Limb (tissue), 2 donors: Measurements from ENCODE around the gene MAST3.
"Not testable (repeated sequence)": the region's sequence is repeated elsewhere in the genome, so short reads cannot be mapped to it uniquely, and the experiment has no call there.

Source experiments
- DNase-seq, 2 donors: peaks; one replicate each; pipeline ENCODE4 v3.0.0-alpha.2; 2016; ENCODE audit errors: extremely low spot score in 2 of 2

MAST3 gene

GRCh38 chr19:18157465-18158063, 60.0 kb downstream of the MAST3 start:
- DNase-seq = peak; percentile 78

DNA sequence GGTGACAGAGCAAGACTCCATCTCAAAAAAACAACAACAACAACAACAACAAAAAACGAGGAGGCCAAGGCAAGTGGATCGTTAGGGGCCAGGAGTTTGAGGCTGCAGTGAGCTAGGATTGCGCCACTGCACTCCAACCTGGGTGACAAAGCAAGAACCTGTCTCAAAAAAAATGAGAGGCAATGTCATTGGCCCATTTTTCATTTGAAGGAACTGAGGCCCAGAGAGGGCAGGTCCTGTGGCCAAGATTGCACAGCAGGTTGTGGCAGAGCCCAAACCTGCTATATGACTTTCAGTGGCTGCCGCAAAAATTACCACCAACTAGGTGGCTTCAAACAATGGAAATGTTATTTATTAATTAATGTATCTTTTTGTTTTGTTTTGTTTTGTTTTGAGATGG, 60.9 kb downstream of the MAST3 start:
- DNase-seq = no peak

DNA sequence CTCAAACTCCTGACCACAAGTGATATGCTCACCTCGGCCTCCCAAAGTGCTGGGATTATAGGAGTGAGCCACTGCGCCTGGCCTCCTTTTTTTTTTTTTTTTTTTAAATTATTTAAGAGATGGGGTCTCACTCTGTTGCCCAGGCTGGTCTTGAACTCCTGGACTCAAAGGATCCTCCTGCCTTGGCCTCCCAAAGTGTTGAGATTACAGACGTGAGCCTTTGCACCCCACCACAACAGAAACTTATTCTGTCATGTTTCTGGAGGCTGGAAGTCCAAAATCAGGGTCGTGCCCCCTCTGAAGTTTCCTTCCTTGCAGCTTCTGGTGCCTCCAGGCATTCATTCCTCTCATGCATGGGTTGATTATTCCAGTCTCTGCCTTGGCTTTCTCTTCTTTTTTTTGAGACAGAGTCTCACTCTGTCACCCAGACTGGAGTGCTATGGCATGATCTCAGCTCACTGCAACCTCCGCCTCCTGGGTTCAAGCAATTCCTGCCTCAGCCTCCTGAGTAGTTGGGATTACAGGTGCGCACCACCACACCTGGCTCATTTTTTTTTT, 61.6 kb downstream of the MAST3 start:
- DNase-seq = not testable (repeated sequence)

GRCh38 chr19:18159810-18160209, 62.2 kb downstream of the MAST3 start:
- DNase-seq = no peak

- DNase-seq = no peak
These were observed 63.0 kb downstream of the MAST3 start for GRCh38 chr19:18160493-18160970.

GRCh38 chr19:18160971-18161635, 63.5 kb downstream of the MAST3 start:
- DNase-seq = peak; percentile 48 to 86

DNA sequence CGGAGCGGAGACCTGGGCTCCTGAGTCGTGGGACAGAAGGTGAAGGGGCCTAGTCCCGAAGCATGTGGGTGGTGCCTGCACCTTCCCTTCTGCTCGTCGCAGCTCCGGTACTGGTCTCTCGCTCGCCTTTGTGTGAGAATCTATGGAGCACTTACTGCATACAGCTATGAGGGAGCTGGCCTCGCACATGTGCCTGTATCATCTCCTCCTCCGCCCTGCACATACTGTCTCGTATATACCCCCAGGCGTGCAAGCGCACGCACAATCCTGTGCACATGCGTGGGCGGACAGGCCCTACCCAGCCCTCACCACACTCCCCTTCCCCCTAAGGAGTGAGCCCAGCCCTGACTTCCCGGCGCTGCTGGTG, 64.0 kb downstream of the MAST3 start:
- no peak for DNase-seq

DNA sequence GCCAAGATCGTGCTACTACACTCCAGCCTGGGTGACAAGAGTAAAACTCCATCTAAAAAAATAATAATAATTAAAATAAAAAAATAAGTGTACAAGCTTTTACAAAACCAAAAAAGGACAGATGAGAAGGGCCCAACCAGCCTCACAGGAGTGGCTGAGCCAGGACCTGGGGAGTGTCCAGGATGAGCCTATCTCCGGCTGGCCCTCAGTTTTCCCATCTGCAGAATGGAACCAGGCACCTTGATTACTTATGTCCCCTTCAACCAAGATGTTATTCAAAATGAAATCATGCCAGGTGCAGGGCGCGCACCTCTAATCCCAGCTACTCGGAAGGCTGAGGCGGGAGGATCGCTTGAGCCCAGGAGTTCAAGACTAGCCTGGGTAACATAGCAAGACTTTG, 66.5 kb downstream of the MAST3 start:
- no peak for DNase-seq

GRCh38 chr19:18165794-18166544, 68.4 kb downstream of the MAST3 start:
- no peak for DNase-seq

- DNase-seq = no peak
These were observed 69.4 kb downstream of the MAST3 start for GRCh38 chr19:18167011-18167410.

- DNase-seq = no peak
These were observed 70.5 kb downstream of the MAST3 start for GRCh38 chr19:18167975-18168645.

GRCh38 chr19:18168673-18169381, 71.2 kb downstream of the MAST3 start:
- DNase-seq = no peak

- DNase-seq = no peak
These were observed 73.2 kb downstream of the MAST3 start for GRCh38 chr19:18170714-18171255.

DNA sequence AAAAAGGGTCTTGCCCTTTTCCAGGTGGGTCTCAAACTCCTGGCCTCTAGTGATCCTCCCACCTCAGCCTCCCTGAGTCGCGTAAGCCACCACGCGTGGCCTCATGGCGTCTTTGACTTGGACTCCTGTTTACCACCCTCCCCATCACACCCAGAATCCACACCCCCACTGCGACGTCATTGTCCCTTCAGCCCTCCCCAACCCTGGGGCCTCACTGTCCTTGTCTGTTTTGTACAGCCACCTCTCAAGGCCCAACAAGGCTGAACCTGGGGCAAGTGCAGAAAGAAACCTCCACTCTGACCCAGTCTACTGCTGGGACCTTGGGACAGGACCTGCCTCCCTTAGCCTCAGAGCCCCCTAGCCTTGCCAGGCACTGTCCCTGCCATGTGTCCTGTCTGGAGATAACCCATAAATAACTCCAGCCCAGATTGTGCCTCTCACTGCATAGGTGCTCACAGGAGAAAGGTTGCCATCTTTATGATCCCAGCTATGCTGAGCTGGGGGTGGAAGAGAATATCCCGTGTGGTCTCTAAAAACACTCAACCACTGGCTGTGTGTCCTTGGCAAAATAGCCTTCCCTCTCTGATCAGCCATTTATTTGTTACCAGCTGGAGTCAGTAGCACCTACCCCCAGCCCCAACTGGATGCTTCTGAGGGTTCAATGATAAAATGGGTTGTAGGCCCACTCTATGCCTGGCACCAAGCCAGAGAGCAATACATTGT, 74.2 kb downstream of the MAST3 start:
- no peak for DNase-seq

DNA sequence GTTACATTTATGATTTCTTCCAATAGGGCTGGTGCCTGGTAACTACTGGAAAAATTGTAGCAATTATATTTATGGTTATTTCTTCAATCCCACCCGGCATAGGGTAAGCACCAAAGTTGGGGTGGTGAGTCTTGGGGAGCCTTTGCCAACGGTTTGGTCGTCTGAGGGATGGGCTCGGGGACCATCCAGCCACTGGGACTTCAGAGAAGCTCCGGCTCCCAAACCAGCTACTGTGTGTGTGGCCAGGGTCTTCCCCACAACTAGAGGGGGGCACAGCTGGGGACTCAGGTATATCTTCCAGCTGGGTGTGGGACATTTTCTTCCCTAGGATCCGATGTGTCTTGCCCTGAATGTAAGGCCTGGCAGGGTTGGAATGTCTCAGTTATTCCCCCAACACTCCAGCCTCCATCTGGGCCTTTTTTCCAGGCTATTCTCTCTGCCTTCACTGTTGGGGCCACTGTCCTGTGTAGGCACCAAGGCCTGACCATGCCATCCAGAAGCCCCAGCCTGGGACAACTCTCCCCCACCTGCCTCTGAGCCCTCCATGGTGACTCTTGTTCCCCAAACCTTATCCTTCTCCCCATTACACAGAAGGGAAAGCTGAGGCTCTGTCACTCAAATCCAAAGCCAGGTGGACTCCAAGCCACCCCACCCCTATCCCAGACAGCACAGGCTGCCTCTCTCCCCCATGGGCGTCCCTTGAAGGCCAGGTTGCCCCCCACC, 74.9 kb downstream of the MAST3 start:
- DNase-seq = no peak

- no peak for DNase-seq
These were observed 75.5 kb downstream of the MAST3 start for GRCh38 chr19:18173054-18173571.

DNA sequence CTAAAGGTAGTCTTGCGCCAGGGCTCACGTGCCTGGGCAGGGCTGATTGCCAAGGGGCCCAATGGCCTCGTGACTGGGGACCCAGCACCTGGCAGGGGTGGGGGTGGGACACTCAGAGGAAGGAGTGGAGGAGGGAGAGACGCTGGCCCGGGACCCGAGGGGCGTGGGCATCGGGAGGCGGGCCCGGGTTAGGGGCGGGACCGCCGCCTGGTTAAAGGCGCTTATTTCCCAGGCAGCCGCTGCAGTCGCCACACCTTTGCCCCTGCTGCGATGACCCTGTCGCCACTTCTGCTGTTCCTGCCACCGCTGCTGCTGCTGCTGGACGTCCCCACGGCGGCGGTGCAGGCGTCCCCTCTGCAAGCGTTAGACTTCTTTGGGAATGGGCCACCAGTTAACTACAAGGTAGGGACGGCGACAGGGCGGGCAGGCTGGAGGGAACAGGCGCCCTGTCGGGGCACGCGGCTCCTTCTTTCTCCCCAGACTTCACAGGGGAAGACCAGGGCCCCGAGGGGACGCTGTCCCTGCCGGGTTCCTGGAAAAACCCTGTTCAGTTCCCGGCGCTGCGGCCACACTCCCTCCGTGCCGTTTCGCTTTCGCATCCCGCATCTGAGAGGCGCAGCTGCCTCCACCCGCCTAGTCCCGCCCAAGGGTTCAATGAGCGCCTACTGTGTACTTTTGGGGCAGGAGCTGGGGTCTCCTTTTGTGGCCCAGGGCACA, 76.2 kb downstream of the MAST3 start, which contains the start of gene IFI30:
TSS of gene IFI30 (plus strand) at position 242 of the 717 bp plus-strand sequence. CDS start at position 271, 29 bp downstream.
- peak in 1 of 2 donors; percentile 13 for DNase-seq

- DNase-seq = no peak
These were observed 77.4 kb downstream of the MAST3 start for GRCh38 chr19:18174983-18175382.
